Parathyroid adenoma (tissue), 2 donors: ENCODE data around the gene NEGR1.

Experiments used
- H2AFZ ChIP-seq: fragments of 300-600 bp; sonication (generic); one replicate; pipeline ENCODE4 v1.7.0; 2017; ENCODE audit warnings: antibody characterized with exemption, mild to moderate bottlenecking
- H3K27ac ChIP-seq: fragments of 300-600 bp; sonication (generic); one replicate; pipeline ENCODE4 v1.7.0; 2017
- H3K27me3 ChIP-seq: fragments of 300-600 bp; sonication (generic); one replicate; pipeline ENCODE4 v1.7.0; 2017; ENCODE audit warnings: low read length; ENCODE audit not compliant: control insufficient read depth, insufficient read depth
- H3K36me3 ChIP-seq: fragments of 300-600 bp; sonication (generic); one replicate; pipeline ENCODE4 v1.7.0; 2017; ENCODE audit warnings: low read length; ENCODE audit not compliant: control insufficient read depth, insufficient read depth
- H3K4me1 ChIP-seq: fragments of 300-600 bp; sonication (generic); one replicate; pipeline ENCODE4 v1.7.0; 2017; ENCODE audit warnings: control low read depth
- H3K4me2 ChIP-seq: fragments of 300-600 bp; sonication (generic); one replicate; pipeline ENCODE4 v1.7.0; 2017; ENCODE audit warnings: low read length
- H3K4me3 ChIP-seq: fragments of 300-600 bp; sonication (generic); one replicate; pipeline ENCODE4 v1.7.0; 2017; ENCODE audit warnings: low read depth, low read length
- H3K79me2 ChIP-seq: fragments of 300-600 bp; sonication (generic); one replicate; pipeline ENCODE4 v1.7.0; 2017; ENCODE audit warnings: control low read depth
- H3K9ac ChIP-seq: fragments of 300-600 bp; sonication (generic); one replicate; pipeline ENCODE4 v1.7.0; 2017; ENCODE audit warnings: mild to moderate bottlenecking
- H3K9me3 ChIP-seq: fragments of 300-600 bp; sonication (generic); one replicate; pipeline ENCODE4 v1.7.0; 2017; ENCODE audit warnings: low read length; ENCODE audit not compliant: control insufficient read depth
- TF ChIP-seq, protein P1 (sequence below): fragments of 300-600 bp; sonication (generic); IDR thresholded peaks from one replicate; pipeline ENCODE4 v1.7.0; 2017; ENCODE audit warnings: antibody characterized with exemption, mild to moderate bottlenecking
- donor health status: primary hyperparathyroidism.

The NEGR1 gene

DNA sequence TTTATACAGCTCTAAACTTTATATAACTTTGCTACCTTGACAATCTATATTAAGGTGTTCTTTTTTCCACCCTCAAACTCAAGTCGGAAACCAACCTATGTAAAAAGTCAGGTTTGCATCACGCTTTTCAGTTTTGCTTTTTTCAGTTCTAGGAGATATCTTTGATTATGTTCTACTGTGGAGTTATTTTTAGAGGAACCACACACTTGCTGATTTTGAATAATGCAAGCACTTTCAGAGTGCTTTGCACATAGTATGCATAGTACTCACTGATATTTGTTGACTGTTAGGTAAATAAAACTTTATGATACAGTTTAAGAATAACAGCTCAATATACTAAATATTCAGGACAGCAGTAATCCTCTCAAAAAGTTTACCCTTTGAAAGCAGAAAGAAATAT lies 637.3 kb downstream of the NEGR1 start:
- no peaks in the 10 kb centered on the region for H3K9me3 ChIP-seq
- H3K27me3 ChIP-seq, result no peaks in the 10 kb centered on the region
- no peak overlapping the region for H2AFZ ChIP-seq
- no peak overlapping the region for H3K27ac ChIP-seq
- H3K79me2 ChIP-seq, result no peaks in the 10 kb centered on the region
- H3K9ac ChIP-seq, result no peak overlapping the region
- no peak overlapping the region for H3K4me3 ChIP-seq
- no peak overlapping the region for H3K4me2 ChIP-seq
- no peaks in the 10 kb centered on the region for H3K36me3 ChIP-seq
- no peaks in the 10 kb centered on the region for H3K4me1 ChIP-seq
- TF ChIP-seq, protein P1, sequence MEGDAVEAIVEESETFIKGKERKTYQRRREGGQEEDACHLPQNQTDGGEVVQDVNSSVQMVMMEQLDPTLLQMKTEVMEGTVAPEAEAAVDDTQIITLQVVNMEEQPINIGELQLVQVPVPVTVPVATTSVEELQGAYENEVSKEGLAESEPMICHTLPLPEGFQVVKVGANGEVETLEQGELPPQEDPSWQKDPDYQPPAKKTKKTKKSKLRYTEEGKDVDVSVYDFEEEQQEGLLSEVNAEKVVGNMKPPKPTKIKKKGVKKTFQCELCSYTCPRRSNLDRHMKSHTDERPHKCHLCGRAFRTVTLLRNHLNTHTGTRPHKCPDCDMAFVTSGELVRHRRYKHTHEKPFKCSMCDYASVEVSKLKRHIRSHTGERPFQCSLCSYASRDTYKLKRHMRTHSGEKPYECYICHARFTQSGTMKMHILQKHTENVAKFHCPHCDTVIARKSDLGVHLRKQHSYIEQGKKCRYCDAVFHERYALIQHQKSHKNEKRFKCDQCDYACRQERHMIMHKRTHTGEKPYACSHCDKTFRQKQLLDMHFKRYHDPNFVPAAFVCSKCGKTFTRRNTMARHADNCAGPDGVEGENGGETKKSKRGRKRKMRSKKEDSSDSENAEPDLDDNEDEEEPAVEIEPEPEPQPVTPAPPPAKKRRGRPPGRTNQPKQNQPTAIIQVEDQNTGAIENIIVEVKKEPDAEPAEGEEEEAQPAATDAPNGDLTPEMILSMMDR, result no peak

DNA sequence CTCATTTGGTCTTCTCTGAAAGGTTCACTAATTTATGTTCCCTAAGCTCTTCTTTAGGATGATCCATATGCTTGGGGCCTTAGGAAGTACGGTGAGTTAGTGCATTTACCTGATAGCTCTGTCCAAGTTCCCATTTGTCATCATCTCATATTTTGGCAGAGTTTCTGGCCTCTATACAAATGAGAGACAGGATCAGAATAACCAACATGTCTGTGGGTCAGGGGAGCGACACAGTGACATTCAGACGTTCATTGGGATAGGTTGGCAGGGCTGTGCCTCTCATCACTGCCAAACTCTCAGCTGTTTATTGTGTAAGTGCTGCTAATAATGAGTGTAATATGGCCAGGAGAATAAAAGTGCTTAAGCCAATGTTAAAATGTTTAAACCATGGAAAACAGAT lies 640.4 kb downstream of the NEGR1 start:
- TF ChIP-seq, protein P1, result no peak
- Histone ChIP-seq H3K36me3 (no peaks in the 10 kb centered on the region), H3K4me2 (no peak overlapping the region), H3K4me3 (no peak overlapping the region), H3K9me3 (no peaks in the 10 kb centered on the region), H3K79me2 (no peaks in the 10 kb centered on the region), H2AFZ (no peak overlapping the region), H3K27ac (no peak overlapping the region), H3K27me3 (no peaks in the 10 kb centered on the region), H3K4me1 (no peaks in the 10 kb centered on the region), H3K9ac (no peak overlapping the region)

DNA sequence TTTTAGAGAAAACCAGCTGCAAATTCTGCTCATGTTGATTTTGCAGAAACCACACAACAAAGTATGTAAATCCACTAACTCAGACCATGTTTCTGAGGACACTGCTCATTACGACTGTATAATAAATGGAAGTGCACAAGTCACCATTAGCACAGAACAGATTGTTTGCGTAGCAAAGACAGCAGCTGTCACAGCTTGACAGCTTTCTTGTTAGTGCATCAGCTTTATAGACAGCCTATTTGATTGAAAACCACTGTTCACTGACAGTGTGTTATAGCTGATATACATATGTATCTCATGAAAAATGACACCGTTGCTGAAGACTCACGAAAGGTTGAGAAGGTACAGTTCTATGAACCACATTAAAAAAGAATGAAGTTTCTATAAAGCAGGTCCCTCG lies 641.3 kb downstream of the NEGR1 start:
- no peak overlapping the region for H3K27ac ChIP-seq
- TF ChIP-seq, protein P1, result no peak

DNA sequence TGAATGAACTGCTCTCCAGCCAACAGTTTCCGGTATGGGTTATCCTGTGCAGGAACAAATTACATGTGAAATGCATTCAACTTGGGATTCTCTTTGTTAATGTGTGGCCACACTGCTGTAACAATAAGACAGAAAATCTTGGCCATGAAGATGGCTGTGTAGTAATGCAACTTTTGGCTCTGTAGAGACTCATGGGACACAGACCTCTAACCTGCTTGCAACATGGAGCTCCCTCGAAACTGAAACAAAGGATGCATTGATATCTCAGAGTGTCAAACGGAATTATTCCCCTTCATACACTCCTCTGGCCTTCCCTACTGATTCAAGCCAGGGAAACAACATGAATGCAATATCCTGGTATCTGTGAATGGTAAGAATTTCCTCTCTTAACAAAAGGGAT lies 642.2 kb downstream of the NEGR1 start:
- TF ChIP-seq, protein P1, result no peak
- Histone ChIP-seq H3K4me3 (no peak overlapping the region), H2AFZ (no peak overlapping the region), H3K79me2 (no peaks in the 10 kb centered on the region), H3K9me3 (no peaks in the 10 kb centered on the region), H3K9ac (no peak overlapping the region), H3K4me2 (no peak overlapping the region), H3K27ac (no peak overlapping the region), H3K27me3 (no peaks in the 10 kb centered on the region), H3K36me3 (no peaks in the 10 kb centered on the region), H3K4me1 (no peaks in the 10 kb centered on the region)

More for the DNA sequence above, 641.3 kb downstream of the NEGR1 start:
- no peak overlapping the region for H3K9ac ChIP-seq
- no peak overlapping the region for H3K4me3 ChIP-seq
- no peaks in the 10 kb centered on the region for H3K9me3 ChIP-seq
- H3K4me2 ChIP-seq, result no peak overlapping the region
- H3K36me3 ChIP-seq, result no peaks in the 10 kb centered on the region
- no peaks in the 10 kb centered on the region for H3K27me3 ChIP-seq
- no peak overlapping the region for H2AFZ ChIP-seq
- no peaks in the 10 kb centered on the region for H3K4me1 ChIP-seq
- no peaks in the 10 kb centered on the region for H3K79me2 ChIP-seq

DNA sequence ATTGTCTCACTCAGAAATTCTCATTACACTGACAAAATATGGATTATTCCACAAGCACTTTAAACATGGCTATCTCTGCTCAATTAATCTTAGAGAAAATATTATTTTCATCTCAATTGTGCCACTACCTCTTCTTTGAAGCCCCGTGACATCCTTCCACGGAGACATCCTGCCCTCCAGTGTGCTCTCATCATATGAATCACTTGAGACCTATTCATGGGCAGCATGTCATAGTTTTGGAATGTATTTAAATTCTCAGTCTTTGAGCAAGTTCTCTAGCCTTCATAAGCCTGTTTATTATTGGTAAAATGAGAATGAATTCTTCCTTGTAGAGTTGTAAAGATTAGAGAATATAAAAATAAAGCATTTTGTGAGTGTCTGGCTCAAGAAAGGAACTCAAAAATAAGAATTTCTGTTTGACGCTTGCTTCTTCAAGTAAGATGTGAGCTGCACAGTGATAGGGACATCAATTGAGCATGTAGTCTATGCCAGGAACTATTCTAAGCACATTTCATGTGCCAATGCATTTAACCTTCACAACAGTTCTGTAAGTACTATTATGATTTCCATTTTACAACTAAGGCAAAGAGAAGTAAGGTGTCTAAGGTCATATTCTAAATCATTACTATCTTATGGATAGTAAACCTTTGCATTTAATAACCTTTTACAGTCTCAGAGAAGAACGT lies 644.1 kb downstream of the NEGR1 start:
- H3K79me2 ChIP-seq, result no peaks in the 10 kb centered on the region
- no peaks in the 10 kb centered on the region for H3K9me3 ChIP-seq
- no peak overlapping the region for H3K4me2 ChIP-seq
- H3K9ac ChIP-seq, result no peak overlapping the region
- H3K4me3 ChIP-seq, result no peak overlapping the region
- no peaks in the 10 kb centered on the region for H3K27me3 ChIP-seq
- no peaks in the 10 kb centered on the region for H3K4me1 ChIP-seq
- no peaks in the 10 kb centered on the region for H3K36me3 ChIP-seq
- no peak overlapping the region for H3K27ac ChIP-seq
- TF ChIP-seq, protein P1, result no peak
- H2AFZ ChIP-seq, result no peak overlapping the region
